SK-MEL-5 (cell line): Measurements from ENCODE around the gene DCUN1D2. TPM values are rescaled to one million over a fixed set of nuclear protein-coding genes. Genes with fewer than 3 reads are reported as not detected.
A peak's percentile ranks its signal among the peaks of the same experiment; 100 is the strongest.

Source experiments
- DNase-seq: peaks from one replicate; pipeline ENCODE4 v3.0.0-alpha.2; 2016; ENCODE audit warnings: low read depth, low spot score
- in situ Hi-C: cut with HindIII; loops from 2 replicates; pipeline ENCODE4 v1.10.0; 2016; ENCODE audit warnings: low sequenced_read_pairs, high pct_unique_total_duplicates, low pct_unique_long_range_greater_than_20kb
- polyA plus RNA-seq, 2 experiments: library from polyadenylated mRNA; depleted of rRNA; stranded (reverse); fragments of >200 nt; gene quantifications; 2 replicates each; pipeline ENCODE4 v1.2.3, GENCODE V29; 2015
- total RNA-seq: library from RNA; depleted of rRNA; stranded (reverse); fragments of >200 nt; shearing (Covaris generic); gene quantifications from 2 replicates; pipeline ENCODE4 v1.2.3, GENCODE V29; 2014; rRNA removed

The DCUN1D2 gene
- total RNA-seq: 7.8 and 9.8 TPM in 2 replicates
- polyA plus RNA-seq (2015; cell fraction: cytosol; rRNA removed): 9.9 and 10.0 TPM in 2 replicates
- polyA plus RNA-seq (2015; cell fraction: nucleus; rRNA removed): 26.8 and 34.4 TPM in 2 replicates

DNA sequence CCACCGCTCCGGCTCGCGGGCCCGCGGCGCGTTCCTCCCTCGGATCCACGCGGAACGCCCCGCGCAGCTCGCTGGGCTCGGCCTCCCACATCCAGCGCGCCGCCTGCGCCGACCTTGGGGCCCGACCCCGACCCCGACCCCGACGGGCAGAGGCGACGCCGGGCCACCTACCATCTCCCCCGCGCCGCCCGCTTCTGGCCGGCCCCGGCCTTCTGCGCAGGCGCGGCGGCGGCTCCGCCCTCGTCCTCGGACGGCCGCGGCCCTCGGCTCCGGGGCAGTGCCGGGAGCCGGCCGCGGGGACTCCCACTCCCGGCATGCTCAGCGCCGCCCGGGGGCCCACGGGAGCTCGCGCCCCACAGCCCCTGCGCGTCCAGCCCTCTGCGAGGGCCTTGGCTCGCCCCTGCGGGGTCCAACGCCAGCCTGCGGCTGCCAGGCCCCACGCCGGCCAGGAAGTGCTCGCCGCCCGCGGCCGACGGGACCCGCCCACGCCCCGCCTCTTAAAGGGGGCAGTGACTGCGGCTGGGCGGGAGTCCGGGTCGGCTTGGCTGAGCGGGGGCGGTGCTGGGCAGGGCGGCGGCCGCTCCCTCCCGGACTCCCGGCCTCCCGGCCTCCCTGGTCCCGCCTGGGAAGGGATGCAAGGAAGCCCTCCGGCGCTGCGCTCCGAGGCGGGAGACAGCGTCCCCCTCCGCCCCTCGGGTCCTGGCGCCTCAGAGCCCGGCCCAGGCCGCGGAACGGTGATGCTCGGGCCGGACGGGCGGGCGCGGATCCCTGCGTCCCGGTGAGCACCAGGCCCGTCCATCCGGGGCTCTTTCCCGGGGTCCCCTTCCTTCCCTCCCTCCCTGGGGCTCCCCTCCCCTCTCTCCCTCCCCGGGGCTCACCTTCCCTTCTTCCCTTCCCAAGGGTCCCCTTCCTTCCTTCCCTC lies at the start of gene DCUN1D2:
Gene DCUN1D2 (minus strand): TSS at position 216 of the 922 bp plus-strand sequence. CDS start 42 bp downstream, at position 174.
- in situ Hi-C loops: no loop called here
- DNase-seq: peak; percentile 92

DNA sequence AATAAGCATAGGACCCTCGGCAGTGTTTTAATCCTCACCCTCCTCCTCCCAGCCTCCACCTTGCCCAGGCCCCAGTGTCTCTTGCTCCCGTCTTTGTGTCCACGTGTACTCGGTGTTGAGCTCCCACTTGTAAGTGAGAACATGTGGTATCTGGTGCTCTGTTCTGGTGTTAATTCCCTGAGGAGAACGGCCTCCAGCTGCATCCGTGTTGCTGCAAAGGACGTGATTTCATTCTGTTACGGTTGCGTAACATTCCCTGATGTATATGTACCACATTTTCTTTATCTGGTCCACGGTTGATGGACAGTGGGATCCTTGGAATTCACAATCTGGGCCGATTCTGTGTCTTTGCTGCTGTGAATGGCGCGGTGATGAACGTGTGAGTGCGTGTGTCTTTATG lies 49.3 kb upstream of the DCUN1D2 start:
- in situ Hi-C loops: no loop called here
- no peak for DNase-seq

DNA sequence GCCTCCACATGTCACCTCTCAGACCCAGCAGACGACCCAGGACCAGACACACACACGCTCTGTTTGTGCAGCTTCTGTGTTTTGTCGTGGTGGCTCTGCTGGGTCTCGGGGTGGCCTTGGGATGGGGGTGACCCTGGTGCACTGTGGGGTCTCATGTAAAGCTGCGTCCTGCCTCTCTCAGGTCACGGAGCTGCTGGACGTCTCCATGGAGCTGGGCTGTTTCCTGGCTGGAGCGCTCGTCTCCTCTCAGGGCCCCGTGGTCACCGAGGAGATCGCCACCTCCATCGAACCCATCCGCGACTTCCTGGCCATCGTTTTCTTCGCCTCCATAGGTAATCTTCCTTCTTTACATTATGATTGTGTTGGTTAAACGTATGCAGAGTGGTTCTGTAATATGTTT lies 48.7 kb upstream of the DCUN1D2 start:
- DNase-seq: no peak
- in situ Hi-C loops: no loop called here

DNA sequence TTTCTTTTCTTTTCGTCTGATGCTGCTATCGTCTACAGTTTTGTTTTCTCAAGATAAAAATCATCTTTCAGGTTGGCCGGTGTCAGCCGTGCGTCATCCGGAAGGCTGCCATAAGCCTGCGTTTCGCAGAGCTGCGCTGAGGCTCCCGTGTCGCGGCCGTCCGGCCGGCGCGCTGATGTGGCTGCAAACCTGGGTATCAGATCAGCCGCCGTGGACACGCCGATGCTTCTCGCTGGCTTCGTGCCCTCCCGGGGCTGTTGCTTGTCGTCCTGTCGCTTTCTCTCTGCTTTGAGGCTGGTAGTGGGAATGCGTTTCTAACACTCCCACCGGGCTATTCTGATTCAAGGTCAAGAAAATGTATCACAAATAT lies 48.2 kb upstream of the DCUN1D2 start:
- in situ Hi-C loops: no loop called here
- no peak for DNase-seq

DNA sequence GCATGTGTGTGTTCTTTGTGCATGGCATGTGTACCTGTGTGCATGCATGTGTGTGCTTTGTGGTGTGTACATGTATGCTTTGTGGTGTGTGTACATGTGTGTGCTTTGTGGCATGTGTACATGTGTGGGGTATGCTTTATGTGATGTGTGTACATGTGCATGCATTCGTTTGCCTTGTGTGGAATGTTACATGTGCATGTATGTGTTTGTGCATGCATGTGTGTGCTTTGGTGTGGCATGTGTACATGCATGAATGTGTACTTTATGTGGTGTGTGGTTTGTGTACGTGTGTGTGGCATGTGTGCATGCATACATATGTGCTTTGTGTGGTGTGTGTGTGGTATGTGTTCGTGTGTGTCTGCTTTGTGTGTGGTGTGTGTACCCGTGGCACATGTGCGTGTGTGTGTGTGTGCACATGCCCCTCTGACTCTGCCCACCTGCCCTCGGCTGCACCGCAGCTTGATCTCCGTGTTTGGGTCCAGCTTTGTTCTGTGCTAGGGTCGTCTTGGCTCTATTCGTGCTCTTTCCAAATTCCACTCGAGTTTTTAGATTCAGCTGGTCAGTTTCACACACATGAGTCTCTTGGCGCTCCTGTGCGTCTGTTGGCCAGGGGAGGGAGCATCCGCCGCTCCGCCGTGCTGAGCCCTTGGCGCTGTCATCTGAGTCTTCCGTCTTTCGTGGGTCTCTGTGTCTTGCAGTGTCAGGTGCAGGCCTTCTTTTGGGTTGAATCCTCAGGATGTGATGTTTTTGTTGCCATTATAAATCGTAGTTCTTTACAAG lies 47.6 kb upstream of the DCUN1D2 start:
- no peak for DNase-seq
- in situ Hi-C loops: no loop called here

DNA sequence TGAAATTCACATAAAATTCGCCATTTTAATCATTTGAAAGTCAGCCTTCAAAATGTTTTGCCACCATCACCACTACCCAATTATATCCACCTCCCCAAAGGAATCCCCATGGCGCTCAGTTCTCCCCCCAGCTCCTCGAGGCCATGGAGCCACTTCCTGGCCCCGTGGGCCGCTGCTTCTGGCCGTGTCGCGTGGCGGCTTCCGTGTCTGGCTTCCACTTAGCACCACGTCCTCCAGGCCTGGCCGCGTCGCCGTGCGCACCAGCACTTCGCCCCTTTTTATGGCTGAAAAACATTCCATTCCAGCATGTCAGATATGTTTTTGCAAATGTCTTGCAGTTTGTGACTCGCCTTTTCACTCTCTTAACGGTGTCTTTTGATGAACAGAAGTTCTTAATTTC lies 46.7 kb upstream of the DCUN1D2 start:
- DNase-seq: no peak
- in situ Hi-C loops: no loop called here

DNA sequence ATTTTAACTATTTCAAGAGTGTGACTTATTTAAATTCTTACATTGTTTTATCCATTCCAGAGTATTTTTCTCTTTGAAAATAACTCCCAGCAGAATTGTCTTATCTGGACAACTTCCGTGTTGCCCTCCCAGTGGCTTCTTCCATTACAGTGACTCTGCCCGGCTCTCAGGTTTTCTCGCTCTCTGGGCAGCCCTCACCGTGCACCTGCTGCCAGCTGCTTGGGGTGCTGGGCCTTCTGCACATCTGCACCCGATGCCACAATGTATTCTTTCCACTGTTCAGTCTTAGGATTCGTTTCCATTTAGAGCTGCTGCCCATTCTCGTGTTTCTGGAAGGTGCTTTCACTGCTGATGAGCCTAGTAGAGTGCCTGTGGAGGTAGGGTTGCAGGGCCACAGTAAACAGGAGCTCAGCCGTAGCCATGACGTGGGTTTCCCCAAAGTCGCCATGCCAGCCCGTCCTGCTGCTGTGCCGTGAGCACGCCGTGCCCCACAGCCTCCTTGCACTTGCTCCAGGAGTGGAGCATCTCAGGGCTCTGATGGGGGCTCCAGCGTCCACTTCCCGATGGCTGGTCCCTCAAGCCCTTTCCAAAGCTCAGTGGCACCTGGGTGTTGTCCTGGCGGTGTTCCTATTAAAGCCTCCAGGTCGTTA lies 46.1 kb upstream of the DCUN1D2 start:
- no peak for DNase-seq
- in situ Hi-C loops: no loop called here

DNA sequence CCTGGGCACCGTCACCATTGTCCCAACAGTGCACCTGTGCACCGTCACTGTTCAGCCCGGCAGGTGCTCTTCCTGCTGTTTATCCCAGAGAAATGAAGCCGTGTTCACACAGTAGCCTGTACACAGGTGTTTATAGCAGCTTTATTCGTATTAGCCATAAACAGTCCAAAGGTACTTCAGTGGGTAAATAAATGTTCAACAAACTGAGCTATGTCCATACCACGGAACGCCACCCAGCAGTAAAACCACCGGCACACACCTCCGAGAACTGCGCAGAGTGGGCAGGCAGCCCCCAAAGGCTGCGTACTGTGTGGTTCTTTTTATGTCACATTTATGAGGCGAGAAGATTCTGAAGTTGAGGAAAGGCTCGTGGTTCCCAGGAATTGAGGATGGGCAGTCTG lies 44.9 kb upstream of the DCUN1D2 start:
- in situ Hi-C loops: no loop called here
- no peak for DNase-seq

DNA sequence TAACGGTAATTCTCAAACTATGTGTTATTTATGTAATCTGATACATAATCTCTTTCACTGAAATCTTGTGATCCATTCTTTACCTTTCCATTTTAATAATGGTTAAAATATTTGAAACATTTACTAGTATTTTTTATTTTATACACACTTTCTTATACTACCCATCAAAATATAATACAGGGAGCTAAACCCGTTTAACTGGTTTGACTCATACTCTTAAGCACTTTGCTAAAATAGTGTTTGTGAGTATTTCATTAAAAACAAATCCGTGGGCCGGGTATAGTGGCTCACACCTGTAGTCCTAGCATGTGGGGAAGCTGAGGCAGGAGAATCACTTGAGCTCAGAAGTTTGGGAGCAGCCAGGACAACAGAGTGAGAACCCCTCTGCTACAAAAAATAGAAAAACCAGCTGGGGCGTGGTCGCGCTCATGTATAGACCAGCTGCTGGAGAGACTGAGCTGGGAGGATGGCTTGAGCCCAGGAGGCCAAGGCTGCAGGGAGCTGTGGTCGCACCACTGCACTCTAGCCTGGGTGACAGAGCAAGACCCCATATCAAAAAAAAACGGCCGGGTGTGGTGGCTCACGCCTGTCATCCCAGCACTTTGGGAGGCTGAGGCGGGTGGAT lies 43.8 kb upstream of the DCUN1D2 start:
- in situ Hi-C loops: no loop called here
- DNase-seq: no peak

DNA sequence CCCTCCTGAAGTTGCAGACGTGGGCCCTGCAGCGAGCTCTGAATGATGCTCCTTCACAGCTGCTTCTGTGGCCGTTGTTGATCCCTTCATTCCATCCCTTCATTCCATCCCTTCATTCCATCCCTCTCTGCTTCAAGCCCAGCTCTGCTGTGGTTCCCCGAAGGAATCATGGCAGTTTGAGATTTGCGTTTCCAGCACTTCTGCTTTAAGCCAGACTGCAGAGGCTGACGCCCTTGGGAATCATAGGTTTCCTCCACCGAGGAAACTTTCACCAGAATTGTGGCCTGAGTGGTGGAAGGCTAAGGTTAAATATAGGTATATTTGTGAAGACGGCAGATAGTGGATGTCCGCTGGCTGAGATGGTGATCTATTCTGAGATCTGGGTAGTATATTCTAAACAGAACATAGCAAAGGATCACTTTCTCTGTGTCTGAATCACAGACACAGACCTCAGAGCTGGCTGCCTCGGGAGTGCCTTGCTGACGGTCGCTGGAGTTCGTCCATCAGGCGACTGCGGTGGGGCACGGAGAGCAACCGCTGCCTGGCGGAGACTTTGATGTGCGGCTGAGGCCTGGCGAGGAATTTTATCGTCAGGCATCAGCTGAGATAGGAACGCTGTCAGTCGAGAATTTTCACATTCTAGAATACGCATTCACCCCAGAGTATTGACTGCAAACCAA lies 42.8 kb upstream of the DCUN1D2 start:
- DNase-seq: no peak
- in situ Hi-C loops: no loop called here

DNA sequence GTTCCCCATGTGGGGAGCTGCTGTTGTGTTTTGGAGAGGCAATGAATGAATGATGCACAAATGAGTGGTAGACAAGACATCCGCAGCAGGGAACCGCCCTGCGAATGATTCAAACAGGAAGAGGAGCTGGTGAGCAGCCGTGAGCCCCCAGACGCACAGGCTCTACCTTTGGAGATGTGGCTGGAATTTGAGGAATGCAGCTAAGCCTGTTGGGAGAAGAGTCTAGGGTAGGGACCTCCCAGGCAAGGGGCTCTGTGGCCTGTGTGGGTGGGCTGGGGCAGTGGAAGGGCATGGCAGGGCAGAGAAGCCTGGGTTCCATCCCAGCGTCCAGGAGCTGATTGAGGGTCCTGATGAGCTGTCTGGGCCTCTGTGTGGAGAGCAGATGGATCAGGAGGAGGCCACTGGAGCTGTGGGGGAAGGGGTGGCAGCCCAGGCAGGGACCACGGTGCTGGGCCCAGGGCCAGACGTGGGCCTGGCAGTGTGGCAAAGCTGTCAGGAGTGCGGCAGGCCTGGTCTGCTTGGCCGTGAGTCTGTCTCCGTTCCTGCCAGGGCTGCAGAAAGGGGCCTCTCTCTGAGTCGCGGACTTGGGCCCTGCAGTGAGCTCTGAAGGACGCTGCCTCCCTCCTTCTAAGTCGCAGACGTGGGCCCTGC lies 41.8 kb upstream of the DCUN1D2 start:
- no peak for DNase-seq
- in situ Hi-C loops: no loop called here

DNA sequence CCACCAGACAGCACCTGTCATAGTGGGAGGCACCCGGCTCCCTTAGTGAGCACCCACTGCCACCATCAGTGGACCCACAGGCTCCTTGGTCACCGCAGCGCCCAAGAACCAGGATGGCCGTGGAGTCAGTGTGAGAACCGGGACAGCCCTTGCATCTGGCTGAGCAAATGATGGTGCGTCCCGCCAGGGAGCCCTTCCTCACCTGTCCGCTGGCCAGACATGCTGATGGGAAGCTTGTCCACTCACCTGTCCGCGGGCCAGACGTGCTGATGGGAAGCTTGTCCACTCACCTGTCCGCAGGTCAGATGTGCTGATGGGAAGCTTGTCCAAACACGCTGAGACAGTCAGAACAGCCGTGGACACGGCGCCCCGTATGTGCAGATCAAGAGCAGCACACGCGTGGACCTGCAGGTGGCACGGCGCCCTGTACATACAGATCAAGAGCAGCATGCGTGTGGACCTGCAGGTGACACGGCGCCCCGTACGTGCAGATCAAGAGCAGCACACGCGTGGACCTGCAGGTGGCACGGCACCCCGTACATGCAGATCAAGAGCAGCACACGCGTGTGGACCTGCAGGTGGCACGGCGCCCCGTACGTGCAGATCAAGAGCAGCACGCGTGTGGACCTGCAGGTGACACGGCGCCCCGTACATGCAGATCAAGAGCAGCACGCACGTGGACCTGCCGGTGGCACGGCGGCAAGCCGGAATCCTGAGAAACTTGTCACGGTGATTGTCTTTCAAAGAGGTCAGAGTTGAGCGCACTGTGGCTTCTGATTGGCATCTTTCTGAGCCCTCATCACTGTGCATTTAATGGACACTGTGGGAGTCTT lies 40.7 kb upstream of the DCUN1D2 start:
- no peak for DNase-seq

DNA sequence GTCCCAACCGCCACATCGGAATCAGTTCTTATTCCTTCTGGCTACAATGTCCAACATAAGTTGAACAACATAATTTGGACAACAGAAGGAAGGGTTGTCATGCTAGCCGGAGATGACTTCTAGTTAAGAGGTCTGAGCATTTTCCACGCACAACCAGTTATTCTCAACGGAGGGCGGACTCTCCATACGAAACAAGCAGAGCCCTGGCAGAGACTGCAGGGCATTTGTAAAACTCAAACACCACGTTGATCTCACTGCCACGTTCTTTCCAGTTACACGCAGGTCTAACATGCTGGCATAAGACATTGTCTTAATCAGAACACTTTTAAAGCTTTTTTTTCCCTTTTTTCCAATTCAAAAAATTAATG lies 38.3 kb upstream of the DCUN1D2 start:
- in situ Hi-C loops: no loop called here
- DNase-seq: no peak

More for the DNA sequence above, 40.7 kb upstream of the DCUN1D2 start:
- in situ Hi-C loops: no loop called here

DNA sequence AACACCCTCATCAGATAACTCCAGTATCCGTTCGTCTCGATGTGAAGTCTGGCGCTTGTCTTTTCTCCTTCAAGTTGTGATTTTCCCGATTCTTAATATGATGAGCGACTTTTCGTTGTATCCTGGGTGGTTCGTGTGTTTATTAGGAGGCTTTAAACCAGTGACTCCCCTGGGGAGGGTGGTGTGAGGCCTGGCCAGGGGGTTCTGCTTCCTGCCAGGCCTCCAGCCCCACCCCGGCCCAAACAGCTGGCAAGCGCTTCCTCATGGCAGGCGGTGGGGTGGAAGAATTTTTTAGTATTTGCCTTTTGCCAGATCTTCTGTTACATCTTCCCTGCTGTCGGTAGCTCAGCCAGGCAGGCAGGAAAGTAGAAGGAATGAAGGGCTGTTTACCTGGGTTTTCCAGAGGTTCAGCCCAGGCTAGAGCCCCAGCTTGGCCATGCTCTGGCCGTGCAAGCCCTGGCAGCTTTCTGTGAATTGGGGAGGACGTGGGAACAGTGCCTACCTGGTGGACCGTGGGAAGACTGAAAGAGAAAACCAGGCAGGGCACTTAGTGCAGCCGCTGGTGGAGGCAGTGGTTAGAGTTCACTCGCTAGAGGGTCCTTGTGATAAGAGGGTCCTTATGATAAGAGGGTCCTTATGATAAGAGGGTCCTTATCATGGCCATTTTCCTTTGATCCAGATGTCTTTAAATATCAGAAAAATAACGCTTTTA lies 37.7 kb upstream of the DCUN1D2 start:
- DNase-seq: no peak
- in situ Hi-C loops: no loop called here

DNA sequence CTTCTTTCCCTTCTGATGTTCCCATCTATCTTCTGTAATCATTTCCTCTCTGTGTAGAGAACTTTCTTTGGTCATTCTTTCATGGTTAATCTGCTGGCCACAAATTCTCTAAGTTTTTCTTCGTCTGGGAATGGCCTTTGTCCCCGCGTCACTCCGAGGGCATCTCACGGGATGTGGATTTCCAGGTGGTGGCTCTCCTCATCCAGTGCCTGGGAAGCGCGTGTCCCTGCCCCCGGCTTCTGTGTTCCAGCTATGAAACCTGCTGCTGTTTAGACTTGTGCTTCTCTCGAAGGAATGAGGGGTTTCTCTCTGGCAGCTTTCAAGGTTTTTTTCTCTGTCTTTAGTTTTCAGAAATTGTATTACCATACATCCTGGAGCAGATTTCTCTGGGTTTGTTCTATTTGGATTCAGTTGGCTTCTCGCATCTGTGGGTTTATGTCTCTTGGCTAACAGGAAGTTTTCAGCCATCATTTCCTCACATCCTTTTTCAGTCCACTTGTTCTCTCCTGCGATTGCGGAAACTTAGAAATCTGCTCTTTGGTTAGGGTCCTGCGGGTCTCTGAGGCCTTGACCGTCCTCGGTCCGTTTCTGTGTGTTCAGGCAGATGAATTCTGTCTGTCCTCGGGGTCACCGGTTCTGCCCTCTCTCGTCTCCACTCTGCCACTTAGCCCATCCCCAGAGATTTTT lies 36.9 kb upstream of the DCUN1D2 start:
- in situ Hi-C loops: no loop called here
- DNase-seq: no peak
